ENCODE measurements around the gene GPR152. TPM values are rescaled to one million over a fixed set of nuclear protein-coding genes. Genes with fewer than 3 reads are reported as not detected.

GPR152 gene
- total RNA-seq: not detected
- 1 to 10 TPM; 1.4 to 1.5 TPM for polyA plus RNA-seq
- total RNA-seq: not detected

GRCh38 chr11:67452141-67452952 lies at the start of gene GPR152:
Gene GPR152 (minus strand): TSS chr11:67452729. CDS start chr11:67452724, 5 bp downstream.
- no peak within 1 kb of the TSS for H3K4me3 ChIP-seq (ENCODE audit: low read length)
- Mint-ChIP-seq H3K4me1 (peaks cover 15 to 42% (median 23%) of the 10 kb centered on the region in 7 donors), H3K9me3 (peaks cover 0 to 3% (median 0%) of the 10 kb centered on the region in 11 donors), H3K27ac (peak within 1 kb of the TSS in 4 of 9 donors; percentile 17 to 68 (median 40)), H3K4me3 (peak within 1 kb of the TSS in 2 of 10 donors; percentile 27 to 31), H3K27me3 (no peaks in the 10 kb centered on the region), H3K36me3 (no peaks in the 10 kb centered on the region)
- H3K4me1 ChIP-seq (ENCODE audit: control insufficient read depth in 2 of 2, insufficient read depth in 2 of 2, low read length in 2 of 2): peaks cover 9 to 24% of the 10 kb centered on the region in 2 donors
- ChIA-PET POLR2A (interaction anchor here (0.5 to 11.9 kb wide), 8 partner anchors 9 to 49 kb away, joined by 3 to 206 read pairs (median 5); partner anchors contain the start of genes CABP4, CORO1B, PTPRCAP and TBC1D10C), CTCF (no interaction called here)
- DNase-seq (no peak), ATAC-seq (no peak)
- H3K27ac ChIP-seq (ENCODE audit: low read depth, low read length): no peak within 1 kb of the TSS
- intact Hi-C loops (cut with micrococcal nuclease): no loop called here
- H3K27me3 ChIP-seq (ENCODE audit: control insufficient read depth in 2 of 2, insufficient read depth in 2 of 2, low read length in 2 of 2): no peaks in the 10 kb centered on the region
- no peaks in the 10 kb centered on the region for H3K36me3 ChIP-seq (ENCODE audit: control insufficient read depth in 2 of 3, insufficient read depth in 3 of 3, low read length in 3 of 3)
- H3K9me3 ChIP-seq (ENCODE audit: control insufficient read depth in 2 of 3, low read length in 3 of 3): no peaks in the 10 kb centered on the region

GRCh38 chr11:67501854-67502253 lies 49.3 kb upstream of the GPR152 start:
- H3K4me3 ChIP-seq (ENCODE audit: low read length): no peak overlapping the region
- ATAC-seq (no peak), DNase-seq (no peak)
- ChIA-PET POLR2A (interaction anchor here (0.8 to 5.0 kb wide), 7 partner anchors 9 to 101 kb away, joined by 3 to 28 read pairs (median 3); partner anchors contain the start of genes AIP and PPP1CA), CTCF (interaction anchor here (1.0 kb wide), 1 partner anchor 111 kb away, joined by 3 read pairs; no protein-coding TSS in a partner anchor)
- no peak overlapping the region for H3K27ac ChIP-seq (ENCODE audit: low read depth, low read length)
- no peak overlapping the region for H3K27ac Mint-ChIP-seq
- peaks cover 8 to 30% (median 11%) of the 10 kb centered on the region in 5 donors for H3K36me3 Mint-ChIP-seq
- no peaks in the 10 kb centered on the region for H3K9me3 ChIP-seq (ENCODE audit: control insufficient read depth in 2 of 3, low read length in 3 of 3)
- H3K27me3 Mint-ChIP-seq: no peaks in the 10 kb centered on the region
- H3K4me1 ChIP-seq (ENCODE audit: control insufficient read depth in 2 of 2, insufficient read depth in 2 of 2, low read length in 2 of 2): peaks cover 25 to 28% of the 10 kb centered on the region in 2 donors
- intact Hi-C loops (cut with micrococcal nuclease): no loop called here
- peak overlapping the region in 1 of 10 donors; percentile 38 for H3K4me3 Mint-ChIP-seq
- peaks cover 23 to 40% (median 37%) of the 10 kb centered on the region in 7 donors for H3K4me1 Mint-ChIP-seq
- no peaks in the 10 kb centered on the region for H3K27me3 ChIP-seq (ENCODE audit: control insufficient read depth in 2 of 2, insufficient read depth in 2 of 2, low read length in 2 of 2)
- H3K36me3 ChIP-seq (ENCODE audit: control insufficient read depth in 2 of 3, insufficient read depth in 3 of 3, low read length in 3 of 3): peaks cover 0 to 56% (median 6%) of the 10 kb centered on the region in 3 experiments
- H3K9me3 Mint-ChIP-seq: peaks cover 0 to 3% (median 0%) of the 10 kb centered on the region in 11 donors

GRCh38 chr11:67500831-67501715 lies 48.5 kb upstream of the GPR152 start:
- CTCF ChIA-PET: no interaction called here
- peaks cover 0 to 3% (median 0%) of the 10 kb centered on the region in 11 donors for H3K9me3 Mint-ChIP-seq
- peak overlapping the region in 5 of 9 donors; percentile 10 to 74 (median 49) for H3K27ac Mint-ChIP-seq
- H3K4me1 Mint-ChIP-seq: peaks cover 16 to 32% (median 30%) of the 10 kb centered on the region in 7 donors
- intact Hi-C loops (cut with micrococcal nuclease): no loop called here
- H3K4me3 Mint-ChIP-seq: peak overlapping the region in 1 of 10 donors; percentile 68
- no peak overlapping the region for H3K27ac ChIP-seq (ENCODE audit: low read depth, low read length)
- no peak overlapping the region for H3K4me3 ChIP-seq (ENCODE audit: low read length)
- POLR2A ChIA-PET: interaction anchor here (0.8 to 1.7 kb wide), 4 partner anchors 8 to 18 kb away, joined by 3 to 9 read pairs (median 3); partner anchors contain the start of gene AIP
- no peaks in the 10 kb centered on the region for H3K27me3 ChIP-seq (ENCODE audit: control insufficient read depth in 2 of 2, insufficient read depth in 2 of 2, low read length in 2 of 2)
- ATAC-seq (no peak), DNase-seq (no peak)
- H3K4me1 ChIP-seq (ENCODE audit: control insufficient read depth in 2 of 2, insufficient read depth in 2 of 2, low read length in 2 of 2): peaks cover 17 to 20% of the 10 kb centered on the region in 2 donors
- no peaks in the 10 kb centered on the region for H3K9me3 ChIP-seq (ENCODE audit: control insufficient read depth in 2 of 3, low read length in 3 of 3)
- no peaks in the 10 kb centered on the region for H3K27me3 Mint-ChIP-seq
- peaks cover 0 to 60% (median 6%) of the 10 kb centered on the region in 3 experiments for H3K36me3 ChIP-seq (ENCODE audit: control insufficient read depth in 2 of 3, insufficient read depth in 3 of 3, low read length in 3 of 3)
- peaks cover 8 to 25% (median 11%) of the 10 kb centered on the region in 5 donors for H3K36me3 Mint-ChIP-seq

- intact Hi-C loops (cut with micrococcal nuclease): no loop called here
- ChIA-PET POLR2A (interaction anchor here (0.9 to 1.8 kb wide), 3 partner anchors 15 to 95 kb away, joined by 3 to 7 read pairs (median 3); partner anchors contain the start of gene PTPRCAP), CTCF (interaction anchor here (0.6 kb wide), 1 partner anchor 16 kb away, joined by 3 read pairs; no protein-coding TSS in a partner anchor)
- ATAC-seq: no peak
- Mint-ChIP-seq H3K27me3 (no peaks in the 10 kb centered on the region), H3K36me3 (peaks cover 8 to 25% (median 11%) of the 10 kb centered on the region in 5 donors), H3K27ac (peak overlapping the region in 1 of 9 donors; percentile 74), H3K9me3 (peaks cover 0 to 3% (median 0%) of the 10 kb centered on the region in 11 donors), H3K4me1 (peaks cover 11 to 28% (median 24%) of the 10 kb centered on the region in 7 donors), H3K4me3 (no peak overlapping the region)
- no peak overlapping the region for H3K4me3 ChIP-seq (ENCODE audit: low read length)
- DNase-seq: no peak
- peaks cover 0 to 66% (median 6%) of the 10 kb centered on the region in 3 experiments for H3K36me3 ChIP-seq (ENCODE audit: control insufficient read depth in 2 of 3, insufficient read depth in 3 of 3, low read length in 3 of 3)
- H3K27ac ChIP-seq (ENCODE audit: low read depth, low read length): no peak overlapping the region
- peaks cover 11 to 14% of the 10 kb centered on the region in 2 donors for H3K4me1 ChIP-seq (ENCODE audit: control insufficient read depth in 2 of 2, insufficient read depth in 2 of 2, low read length in 2 of 2)
- H3K9me3 ChIP-seq (ENCODE audit: control insufficient read depth in 2 of 3, low read length in 3 of 3): no peaks in the 10 kb centered on the region
- H3K27me3 ChIP-seq (ENCODE audit: control insufficient read depth in 2 of 2, insufficient read depth in 2 of 2, low read length in 2 of 2): no peaks in the 10 kb centered on the region
These were observed 47.9 kb upstream of the GPR152 start for GRCh38 chr11:67500484-67500821.

GRCh38 chr11:67499808-67500483 lies 47.4 kb upstream of the GPR152 start:
- peaks cover 9 to 12% of the 10 kb centered on the region in 2 donors for H3K4me1 ChIP-seq (ENCODE audit: control insufficient read depth in 2 of 2, insufficient read depth in 2 of 2, low read length in 2 of 2)
- intact Hi-C loops (cut with micrococcal nuclease): no loop called here
- no peaks in the 10 kb centered on the region for H3K27me3 ChIP-seq (ENCODE audit: control insufficient read depth in 2 of 2, insufficient read depth in 2 of 2, low read length in 2 of 2)
- peak overlapping the region in 2 of 9 donors; percentile 23 to 75 for H3K27ac Mint-ChIP-seq
- CTCF ChIA-PET: interaction anchor here (0.6 kb wide), 1 partner anchor 16 kb away, joined by 3 read pairs; no protein-coding TSS in a partner anchor
- no peak overlapping the region for H3K4me3 ChIP-seq (ENCODE audit: low read length)
- no peaks in the 10 kb centered on the region for H3K27me3 Mint-ChIP-seq
- ATAC-seq (no peak), DNase-seq (no peak)
- no peak overlapping the region for H3K4me3 Mint-ChIP-seq
- peaks cover 8 to 25% (median 11%) of the 10 kb centered on the region in 5 donors for H3K36me3 Mint-ChIP-seq
- no peaks in the 10 kb centered on the region for H3K9me3 ChIP-seq (ENCODE audit: control insufficient read depth in 2 of 3, low read length in 3 of 3)
- H3K4me1 Mint-ChIP-seq: peaks cover 10 to 27% (median 23%) of the 10 kb centered on the region in 7 donors
- POLR2A ChIA-PET: interaction anchor here (0.9 to 1.8 kb wide), 4 partner anchors 16 to 95 kb away, joined by 3 to 7 read pairs (median 4); partner anchors contain the start of genes AIP and PTPRCAP
- H3K27ac ChIP-seq (ENCODE audit: low read depth, low read length): no peak overlapping the region
- H3K9me3 Mint-ChIP-seq: peaks cover 0 to 3% (median 0%) of the 10 kb centered on the region in 11 donors
- H3K36me3 ChIP-seq (ENCODE audit: control insufficient read depth in 2 of 3, insufficient read depth in 3 of 3, low read length in 3 of 3): peaks cover 0 to 71% (median 6%) of the 10 kb centered on the region in 3 experiments
